ENCODE data around the gene ZNF184. TPM values are rescaled to one million over a fixed set of nuclear protein-coding genes. Genes with fewer than 3 reads are reported as not detected.

Gene ZNF184
- total and polyA plus RNA-seq, 9 of the 15 experiments (the other 6 are each of a cell fraction or from before 2014, with no cell fraction given) = 7.6 to 22.2 (median 12.8) TPM

GRCh38 chr6:27495386-27496135 lies 22.7 kb upstream of the ZNF184 start (continued):
- TF ChIP-seq MBD1 (CRISPR knock-in tag; IDR thresholded peaks at IDR 0.05) = no peak
- no peak for TF ChIP-seq E4F1 (CRISPR knock-in tag; IDR thresholded peaks at IDR 0.05; ENCODE audit: borderline replicate concordance)
- TF ChIP-seq RBM22 (IDR thresholded peaks at IDR 0.05; ENCODE audit: low read depth, low read length, poor library complexity, severe bottlenecking) = no peak
- no peak for TF ChIP-seq EZH2 (IDR thresholded peaks at IDR 0.05; ENCODE audit: borderline replicate concordance, low read depth, low read length)
- no peak for TF ChIP-seq COPS2 (conservative IDR thresholded peaks at IDR 0.05)
- TF ChIP-seq RFX1 (IDR thresholded peaks at IDR 0.05) = no peak
- TF ChIP-seq MCM5 (IDR thresholded peaks at IDR 0.05; ENCODE audit: low read depth) = no peak
- TF ChIP-seq TCF7 (IDR thresholded peaks at IDR 0.05; ENCODE audit: borderline replicate concordance) = peak; percentile 64; the same call in 1 of the 2 replicates
- TF ChIP-seq SNIP1 (IDR thresholded peaks at IDR 0.05; ENCODE audit: low read depth) = no peak
- no peak for TF ChIP-seq MLX (CRISPR knock-in tag; conservative IDR thresholded peaks at IDR 0.05)
- no peak for TF ChIP-seq NFYB (IDR thresholded peaks at IDR 0.05; ENCODE audit: extremely low read depth, insufficient read length)
- peak; percentile 29 for TF ChIP-seq POLR3G (IDR thresholded peaks at IDR 0.05; ENCODE audit: extremely low read depth, insufficient read length, insufficient replicate concordance)
- peak; percentile 93 for TF ChIP-seq POLR3A (IDR thresholded peaks at IDR 0.05; ENCODE audit: borderline replicate concordance, extremely low read depth, insufficient read depth, insufficient read length)
- TF ChIP-seq PYGO2 (tag; IDR thresholded peaks at IDR 0.05) = no peak
- TF ChIP-seq BDP1 (IDR thresholded peaks at IDR 0.05; ENCODE audit: insufficient read depth, insufficient read length) = peak; percentile 62
- TF ChIP-seq ZC3H11A (IDR thresholded peaks at IDR 0.05; ENCODE audit: low read depth, low read length) = 0 out of 2 replicates have a peak, but pooled peaks have one; percentile 6
- no peak for TF ChIP-seq ATF1 (CRISPR knock-in tag; IDR thresholded peaks at IDR 0.05)
- peak; percentile 99 for TF ChIP-seq ATF1 (tag; IDR thresholded peaks at IDR 0.05)
- TF ChIP-seq SMARCE1 (IDR thresholded peaks at IDR 0.05) = 0 out of 2 replicates have a peak, but pooled peaks have one; percentile 19
- no peak for TF ChIP-seq FOS (IDR thresholded peaks at IDR 0.05; ENCODE audit: extremely low read depth, insufficient read length)
- TF ChIP-seq ELK3 (CRISPR knock-in tag; IDR thresholded peaks at IDR 0.05) = no peak
- 0 out of 2 replicates have a peak, but pooled peaks have one; percentile 60 for TF ChIP-seq SREBF2 (CRISPR knock-in tag; IDR thresholded peaks at IDR 0.05)
- TF ChIP-seq SNRNP70 (optimal IDR thresholded peaks at IDR 0.05; ENCODE audit: low read depth, low read length) = no peak
- TF ChIP-seq THRAP3 (IDR thresholded peaks at IDR 0.05; ENCODE audit: borderline replicate concordance) = no peak

Data from K562 (cell line).